Stimulated activated CD8-positive, alpha-beta memory T cell treated with anti-CD3 and anti-CD28 coated beads, Interleukin-12 subunit alpha, Interleukin-12 subunit beta, amount 100 ng/mL, for 24 hours (primary cell): Measurements from ENCODE around the gene KRT32.

Source experiments
- DNase-seq: peaks from one replicate; pipeline ENCODE4 v3.0.0-alpha.2; 2020; ENCODE audit errors: extremely low read depth

KRT32 gene

GRCh38 chr17:41466988-41467387 is at the start of gene KRT32:
KRT32 (minus strand) TSS chr17:41467386; CDS start chr17:41467325, 61 bp downstream.
- no peak for DNase-seq

DNA sequence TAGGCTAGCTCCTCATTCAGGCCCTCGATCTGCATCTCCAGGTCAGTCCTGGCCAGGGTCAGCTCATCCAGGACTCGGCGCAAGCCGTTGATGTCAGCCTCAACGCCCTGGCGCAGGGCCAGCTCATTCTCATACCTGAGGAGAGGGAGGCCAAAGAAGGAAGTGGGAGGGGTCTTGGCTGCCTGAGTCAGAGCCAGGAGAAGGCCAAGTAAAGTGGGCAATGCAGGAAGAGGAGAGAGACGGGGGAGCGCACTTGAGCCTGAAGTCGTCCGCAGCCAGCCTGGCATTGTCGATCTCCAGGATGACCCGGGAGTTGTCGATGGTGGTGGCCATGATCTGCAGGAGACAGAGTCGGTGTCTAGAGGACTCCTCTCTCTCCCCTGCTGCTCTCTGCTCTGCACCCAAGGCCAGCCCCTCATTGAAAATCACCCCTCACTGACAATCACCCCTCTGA is 49.7 kb upstream of the KRT32 start:
- DNase-seq: no peak

- no peak for DNase-seq
These were observed 49.1 kb upstream of the KRT32 start for GRCh38 chr17:41516147-41516829.

- no peak for DNase-seq
These were observed 46.0 kb upstream of the KRT32 start for GRCh38 chr17:41513168-41513547.

DNA sequence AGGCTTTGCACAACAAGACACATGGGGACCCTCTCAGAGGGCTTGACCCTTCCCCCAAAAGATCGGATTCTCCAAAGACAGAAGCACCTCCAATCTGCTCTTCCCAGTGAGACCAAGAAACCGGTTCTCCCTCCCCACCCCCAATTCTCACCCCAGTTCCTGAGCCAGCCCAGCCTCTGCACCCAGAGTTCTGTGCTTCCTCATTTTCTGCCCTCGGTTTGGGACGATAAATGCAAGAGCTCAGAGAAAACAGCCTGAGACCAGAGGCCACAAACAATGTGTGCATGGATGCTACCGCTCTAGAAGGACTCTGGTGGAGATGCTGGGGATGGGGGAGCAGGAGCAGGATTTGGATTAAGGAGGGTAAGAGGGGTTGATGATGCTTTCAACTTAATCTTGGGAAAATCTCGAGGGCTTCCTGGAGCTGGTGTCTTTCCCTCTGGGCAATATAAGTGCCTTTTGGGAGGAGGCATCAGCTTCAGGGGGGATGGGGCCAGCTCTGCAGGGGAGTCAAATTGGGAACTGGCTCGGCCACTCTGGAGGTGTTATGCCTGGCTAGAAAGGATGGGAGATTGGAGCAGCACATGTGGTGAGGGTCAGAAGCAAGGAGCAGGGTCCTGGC is 45.5 kb upstream of the KRT32 start:
- no peak for DNase-seq

DNA sequence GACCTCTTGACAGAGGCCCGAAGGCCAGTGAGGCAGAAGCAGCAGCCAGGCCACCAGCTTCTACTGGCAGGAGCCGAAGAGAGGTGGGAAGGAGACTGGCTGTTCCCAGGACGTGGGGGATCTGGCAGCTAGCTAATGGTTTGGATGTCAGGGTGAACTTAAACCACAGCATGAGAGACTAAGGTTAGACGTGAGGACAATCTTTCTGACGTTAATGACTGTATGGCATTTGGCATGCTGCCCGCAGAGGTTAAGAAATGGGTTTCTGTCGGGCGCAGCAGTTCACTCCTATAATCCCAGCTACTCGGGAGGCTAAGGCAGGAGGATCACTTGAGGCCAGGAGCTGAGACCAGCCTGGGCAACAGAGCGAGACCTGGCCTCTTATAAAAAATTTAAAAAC is 44.5 kb upstream of the KRT32 start:
- DNase-seq: no peak

GRCh38 chr17:41511116-41511515 is 43.9 kb upstream of the KRT32 start:
- DNase-seq: no peak

DNA sequence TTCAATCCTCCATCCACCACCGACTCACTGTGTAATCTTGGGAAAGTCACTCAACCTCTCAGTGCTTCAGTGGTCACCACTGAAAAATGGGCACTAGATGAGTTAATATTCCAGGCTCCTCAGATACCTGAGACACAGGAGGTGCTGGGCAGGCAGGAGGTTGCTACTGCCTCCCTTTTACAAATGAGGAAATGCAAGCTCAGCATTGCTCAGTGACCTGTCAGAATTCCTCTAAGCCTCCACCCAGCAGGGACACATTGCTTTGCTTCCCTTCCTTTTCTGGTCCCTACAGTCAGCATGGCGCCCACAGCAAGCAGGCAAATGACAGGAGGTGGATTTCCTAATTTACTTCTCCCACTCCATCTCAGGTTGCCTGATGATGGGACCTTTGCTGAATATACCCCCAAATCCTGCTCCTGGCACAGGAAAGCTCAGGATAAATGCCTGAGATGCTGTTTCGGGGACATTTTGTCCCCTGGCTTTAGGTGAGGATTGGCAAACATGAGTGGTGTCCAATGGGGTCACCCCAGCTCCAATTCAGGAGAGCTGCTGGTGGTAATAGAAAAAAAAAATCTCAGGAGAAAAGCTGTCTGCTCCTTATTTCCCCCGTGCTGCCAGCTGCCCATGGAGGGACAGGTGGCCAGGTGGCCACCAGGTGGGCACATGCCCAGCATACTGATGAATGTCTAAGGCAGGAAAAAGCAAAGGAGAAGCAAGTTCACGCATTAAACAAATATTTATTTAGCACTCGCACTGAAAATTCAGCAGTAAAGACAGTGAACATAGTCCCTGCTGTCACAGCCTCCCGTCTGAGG is 43.3 kb upstream of the KRT32 start:
- no peak for DNase-seq

DNA sequence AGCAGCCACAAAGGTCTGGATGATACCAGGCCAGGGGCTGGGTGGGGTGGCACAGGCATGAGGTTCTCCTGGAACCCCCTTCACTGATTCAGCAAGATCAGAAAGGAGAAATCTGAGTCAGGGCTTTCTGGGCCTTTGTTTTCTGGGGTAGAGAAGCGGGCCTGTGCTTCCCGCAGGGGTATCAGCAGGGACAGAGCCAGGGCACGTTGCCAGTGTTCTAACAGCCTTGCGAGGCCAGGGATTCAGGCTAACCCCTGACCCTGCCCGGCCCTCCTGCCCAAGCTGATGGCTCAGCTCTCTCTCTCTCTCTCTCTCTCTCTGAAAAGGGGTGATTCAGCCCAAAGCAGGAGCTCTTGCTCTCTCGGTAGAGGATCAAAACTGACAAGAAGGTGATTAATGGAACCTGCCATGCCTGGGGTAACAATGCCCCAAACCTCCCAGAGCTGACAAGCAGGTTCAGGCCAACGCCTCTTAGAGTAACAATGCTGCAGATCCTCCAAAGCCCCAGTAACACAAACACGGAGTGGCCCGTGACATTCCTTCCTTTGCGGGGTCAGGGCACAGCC is 40.2 kb upstream of the KRT32 start:
- DNase-seq: no peak

- DNase-seq: no peak
These were observed 38.9 kb upstream of the KRT32 start for GRCh38 chr17:41505809-41506767.

GRCh38 chr17:41505007-41505808 is 38.0 kb upstream of the KRT32 start, which contains the start of gene KRT13:
KRT13 (minus strand) TSS chr17:41505612; CDS start chr17:41505550, 62 bp downstream.
- no peak for DNase-seq

- no peak for DNase-seq
These were observed 37.2 kb upstream of the KRT32 start for GRCh38 chr17:41504246-41504977.

GRCh38 chr17:41503202-41503601 is 36.0 kb upstream of the KRT32 start:
- DNase-seq: no peak

GRCh38 chr17:41500131-41500911 is 33.1 kb upstream of the KRT32 start:
- DNase-seq: no peak

GRCh38 chr17:41499714-41500113 is 32.5 kb upstream of the KRT32 start:
- no peak for DNase-seq

DNA sequence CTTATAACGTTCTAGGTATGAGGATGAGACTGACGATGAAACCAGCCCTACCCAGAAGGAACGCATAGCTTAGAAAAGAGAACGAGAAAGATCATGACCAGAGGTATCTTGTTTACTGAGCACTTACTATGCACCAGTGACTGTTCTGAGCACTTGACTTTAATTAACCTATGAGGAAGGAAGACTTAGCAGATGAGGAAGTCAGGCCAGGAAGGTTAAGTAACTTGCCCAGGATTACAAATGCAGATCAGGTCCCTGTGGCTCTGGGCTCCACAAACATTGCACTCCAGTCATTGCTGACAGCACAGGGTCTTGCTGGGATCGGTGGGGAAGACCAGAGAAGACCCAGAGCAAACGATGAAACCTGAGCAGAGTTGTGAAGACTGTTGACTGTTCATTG is 31.1 kb upstream of the KRT32 start:
- DNase-seq: no peak

- peak; percentile 16 for DNase-seq
These were observed 29.8 kb upstream of the KRT32 start for GRCh38 chr17:41496803-41497484.

DNA sequence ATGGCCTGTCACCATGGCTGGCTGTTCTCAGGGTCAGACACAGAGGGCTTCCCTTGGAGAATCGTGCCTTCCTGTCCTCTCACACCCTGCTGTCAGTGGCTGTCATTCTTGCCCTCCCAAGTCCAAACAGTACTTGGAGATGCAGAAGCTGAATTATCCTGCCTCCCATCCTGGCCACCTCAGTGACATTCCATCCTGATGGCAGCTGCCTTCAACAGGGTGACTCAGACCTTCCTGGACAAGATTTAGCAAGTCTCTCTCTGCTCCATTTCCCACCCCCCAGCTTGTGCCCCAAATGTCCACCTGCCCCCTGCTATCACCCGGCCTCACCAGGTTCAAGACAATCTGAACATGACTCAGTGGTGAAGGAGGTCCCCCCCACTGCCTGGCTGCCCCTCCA is 27.3 kb upstream of the KRT32 start:
- DNase-seq: no peak
